Stomach (tissue), 4 donors: Measurements from ENCODE around the gene SLC36A1.

ENCODE experiments used
- EP300 ChIP-seq: sonication (generic); formaldehyde crosslinking; IDR thresholded peaks from one replicate; pipeline ENCODE4 v1.6.1; 2017; ENCODE audit warnings: antibody characterized with exemption
- POLR2A ChIP-seq, 4 donors: fragments of 450-650 bp; IDR thresholded peaks; one replicate each; pipeline ENCODE4 v1.6.1; 2016; ENCODE audit warnings: antibody characterized with exemption in 4 of 4, control low read depth in 2 of 4, mild to moderate bottlenecking in 1 of 4, moderate library complexity in 1 of 4
- POLR2AphosphoS5 ChIP-seq, 3 donors: sonication (generic); formaldehyde crosslinking; IDR thresholded peaks; one replicate each; pipeline ENCODE4 v1.6.1; 2016; ENCODE audit warnings: antibody characterized with exemption in 3 of 3
- TF ChIP-seq, protein P1 (sequence below), 7 experiments: fragments of 450-650 bp in 4 of 7; fragments of 200-600 bp in 3 of 7; sonication (generic) in 3 of 7; IDR thresholded peaks; one replicate each; pipeline ENCODE4 v1.5.1; 2016 to 2019; ENCODE audit warnings: antibody characterized with exemption in 7 of 7, control low read depth in 2 of 7, mild to moderate bottlenecking in 1 of 7

DNA sequence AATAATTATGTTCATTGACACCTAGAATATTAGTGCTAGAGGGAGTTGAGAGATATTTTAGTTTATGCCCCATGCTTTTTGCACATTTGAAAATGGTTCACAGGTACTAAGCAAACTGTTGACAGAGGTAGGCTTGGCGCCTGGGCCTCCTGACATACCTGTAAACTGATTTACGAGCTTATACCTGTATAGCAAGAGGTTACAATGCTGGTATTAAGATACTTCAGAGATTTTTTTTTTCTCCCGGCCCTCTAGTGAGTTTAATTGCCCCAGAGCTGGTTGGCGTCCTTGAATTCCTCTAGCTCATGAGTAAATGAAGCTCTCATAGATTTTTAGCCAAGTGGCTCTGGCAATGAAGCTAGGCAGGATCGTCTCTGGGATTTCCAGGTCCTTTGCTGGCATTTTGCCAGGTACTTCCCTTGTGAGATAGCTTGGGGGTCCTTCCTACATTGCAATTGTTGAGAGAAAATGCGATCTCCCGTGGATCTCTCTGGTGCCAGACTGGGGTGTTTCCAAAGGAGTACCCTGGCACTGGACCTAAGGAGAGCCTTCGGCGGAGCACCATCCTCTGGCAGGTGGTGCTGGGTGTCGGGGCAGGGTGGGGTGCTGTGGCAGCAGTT lies 9.0 kb downstream of the SLC36A1 start:
- TF ChIP-seq, protein P1, sequence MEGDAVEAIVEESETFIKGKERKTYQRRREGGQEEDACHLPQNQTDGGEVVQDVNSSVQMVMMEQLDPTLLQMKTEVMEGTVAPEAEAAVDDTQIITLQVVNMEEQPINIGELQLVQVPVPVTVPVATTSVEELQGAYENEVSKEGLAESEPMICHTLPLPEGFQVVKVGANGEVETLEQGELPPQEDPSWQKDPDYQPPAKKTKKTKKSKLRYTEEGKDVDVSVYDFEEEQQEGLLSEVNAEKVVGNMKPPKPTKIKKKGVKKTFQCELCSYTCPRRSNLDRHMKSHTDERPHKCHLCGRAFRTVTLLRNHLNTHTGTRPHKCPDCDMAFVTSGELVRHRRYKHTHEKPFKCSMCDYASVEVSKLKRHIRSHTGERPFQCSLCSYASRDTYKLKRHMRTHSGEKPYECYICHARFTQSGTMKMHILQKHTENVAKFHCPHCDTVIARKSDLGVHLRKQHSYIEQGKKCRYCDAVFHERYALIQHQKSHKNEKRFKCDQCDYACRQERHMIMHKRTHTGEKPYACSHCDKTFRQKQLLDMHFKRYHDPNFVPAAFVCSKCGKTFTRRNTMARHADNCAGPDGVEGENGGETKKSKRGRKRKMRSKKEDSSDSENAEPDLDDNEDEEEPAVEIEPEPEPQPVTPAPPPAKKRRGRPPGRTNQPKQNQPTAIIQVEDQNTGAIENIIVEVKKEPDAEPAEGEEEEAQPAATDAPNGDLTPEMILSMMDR (IDR thresholded peaks at IDR 0.05): no peak
- TF ChIP-seq POLR2AphosphoS5 (IDR thresholded peaks at IDR 0.05) (no peak), EP300 (no peak), POLR2A (IDR thresholded peaks at IDR 0.05) (no peak)
